Gastrocnemius medialis (tissue), 4 donors: ENCODE results near the gene EPHA8.

Source experiments
- POLR2A ChIP-seq, 2 donors: fragments of 450-650 bp; IDR thresholded peaks; one replicate each; pipeline ENCODE4 v1.6.1; 2017; ENCODE audit warnings: antibody characterized with exemption in 2 of 2, mild to moderate bottlenecking in 2 of 2, moderate library complexity in 2 of 2
- TF ChIP-seq, protein P1 (sequence below), 5 experiments: fragments of 450-650 bp in 3 of 5; fragments of 200-600 bp in 2 of 5; sonication (generic) in 2 of 5; IDR thresholded peaks in 4 of 5; conservative IDR thresholded peaks in 1 of 5; 1 replicate in 4 of 5; 2 replicates in 1 of 5; pipeline ENCODE4 v1.5.1; 2016 to 2019; ENCODE audit warnings: antibody characterized with exemption in 5 of 5, mild to moderate bottlenecking in 3 of 5, moderate library complexity in 3 of 5

DNA sequence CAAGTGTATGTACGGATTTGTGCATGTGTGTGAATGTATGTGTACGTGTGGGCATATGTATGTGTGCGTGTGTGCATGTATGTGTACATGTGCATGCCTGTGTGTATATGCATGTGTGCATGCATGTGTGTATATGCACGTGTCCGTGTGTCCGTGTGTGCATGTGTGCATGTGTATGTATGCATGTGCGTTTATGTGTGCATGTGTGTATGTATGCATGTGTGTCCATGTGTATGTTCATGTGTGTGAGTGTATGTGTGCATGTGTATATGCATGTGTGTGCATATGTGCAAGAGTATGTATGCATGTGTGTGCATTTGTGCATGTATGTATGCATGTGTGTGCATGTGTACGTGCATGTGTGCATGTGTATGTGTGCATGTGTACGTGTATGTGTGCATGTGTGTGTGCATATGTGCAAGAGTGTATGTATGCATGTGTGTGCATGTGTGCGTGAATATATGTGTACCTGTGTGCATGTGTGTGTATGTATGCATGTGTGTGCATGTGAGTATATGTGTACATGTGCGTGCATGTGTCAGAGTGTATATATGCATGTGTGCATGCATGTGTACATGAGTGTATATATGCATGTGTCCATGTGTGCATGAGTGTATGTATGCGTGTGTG is 15.6 kb downstream of the EPHA8 start:
- TF ChIP-seq POLR2A (IDR thresholded peaks at IDR 0.05) = no peak
- TF ChIP-seq, protein P1, sequence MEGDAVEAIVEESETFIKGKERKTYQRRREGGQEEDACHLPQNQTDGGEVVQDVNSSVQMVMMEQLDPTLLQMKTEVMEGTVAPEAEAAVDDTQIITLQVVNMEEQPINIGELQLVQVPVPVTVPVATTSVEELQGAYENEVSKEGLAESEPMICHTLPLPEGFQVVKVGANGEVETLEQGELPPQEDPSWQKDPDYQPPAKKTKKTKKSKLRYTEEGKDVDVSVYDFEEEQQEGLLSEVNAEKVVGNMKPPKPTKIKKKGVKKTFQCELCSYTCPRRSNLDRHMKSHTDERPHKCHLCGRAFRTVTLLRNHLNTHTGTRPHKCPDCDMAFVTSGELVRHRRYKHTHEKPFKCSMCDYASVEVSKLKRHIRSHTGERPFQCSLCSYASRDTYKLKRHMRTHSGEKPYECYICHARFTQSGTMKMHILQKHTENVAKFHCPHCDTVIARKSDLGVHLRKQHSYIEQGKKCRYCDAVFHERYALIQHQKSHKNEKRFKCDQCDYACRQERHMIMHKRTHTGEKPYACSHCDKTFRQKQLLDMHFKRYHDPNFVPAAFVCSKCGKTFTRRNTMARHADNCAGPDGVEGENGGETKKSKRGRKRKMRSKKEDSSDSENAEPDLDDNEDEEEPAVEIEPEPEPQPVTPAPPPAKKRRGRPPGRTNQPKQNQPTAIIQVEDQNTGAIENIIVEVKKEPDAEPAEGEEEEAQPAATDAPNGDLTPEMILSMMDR (IDR thresholded peaks at IDR 0.05 in 4 of 5, conservative IDR thresholded peaks at IDR 0.05 in 1 of 5) = no peak
